NCI-H2029 treated with DMSO at 0.1 percent for 48 hours (cell line): ENCODE data around the gene DMXL1.
"Not testable (repeated sequence)": the region's sequence is repeated elsewhere in the genome, so short reads cannot be mapped to it uniquely, and the experiment has no call there.

Experiments
- DNase-seq: peaks from one replicate; lab custom pipeline; 2025; lab: John Stamatoyannopoulos, UW

The DMXL1 gene

GRCh38 chr5:119131530-119132304, 60.8 kb downstream of the DMXL1 start:
- DNase-seq, result no peak

- not testable (repeated sequence) for DNase-seq
Observed at GRCh38 chr5:119135743-119136142, 64.9 kb downstream of the DMXL1 start.

- no peak for DNase-seq
Observed at GRCh38 chr5:119136666-119137318, 65.9 kb downstream of the DMXL1 start.

- no peak for DNase-seq
Observed at GRCh38 chr5:119153629-119154028, 82.7 kb downstream of the DMXL1 start.

- DNase-seq, result no peak
Observed at GRCh38 chr5:119158144-119158543, 87.3 kb downstream of the DMXL1 start.

- no peak for DNase-seq
Observed at GRCh38 chr5:119161430-119161829, 90.5 kb downstream of the DMXL1 start.

GRCh38 chr5:119166026-119166425, 95.1 kb downstream of the DMXL1 start:
- DNase-seq, result no peak

- DNase-seq, result no peak
Observed at GRCh38 chr5:119168401-119168800, 97.5 kb downstream of the DMXL1 start.

GRCh38 chr5:119171686-119172085, 100.8 kb downstream of the DMXL1 start:
- no peak for DNase-seq

- no peak for DNase-seq
Observed at GRCh38 chr5:119174578-119175163, 103.8 kb downstream of the DMXL1 start.

GRCh38 chr5:119176785-119177184, 105.9 kb downstream of the DMXL1 start:
- DNase-seq, result no peak

- DNase-seq, result no peak
Observed at GRCh38 chr5:119177226-119177625, 106.3 kb downstream of the DMXL1 start.

GRCh38 chr5:119178435-119178834, 107.5 kb downstream of the DMXL1 start:
- no peak for DNase-seq

GRCh38 chr5:119179857-119180641, 109.2 kb downstream of the DMXL1 start:
- no peak for DNase-seq

GRCh38 chr5:119185512-119185911, 114.6 kb downstream of the DMXL1 start:
- not testable (repeated sequence) for DNase-seq

- DNase-seq, result no peak
Observed at GRCh38 chr5:119187776-119188529, 117.1 kb downstream of the DMXL1 start.

- no peak for DNase-seq
Observed at GRCh38 chr5:119190470-119191095, 119.7 kb downstream of the DMXL1 start.

GRCh38 chr5:119191944-119192343, 121.1 kb downstream of the DMXL1 start:
- no peak for DNase-seq

- DNase-seq, result no peak
Observed at GRCh38 chr5:119200795-119201194, 129.9 kb downstream of the DMXL1 start.

- no peak for DNase-seq
Observed at GRCh38 chr5:119207105-119207504, 136.2 kb downstream of the DMXL1 start.

- no peak for DNase-seq
Observed at GRCh38 chr5:119212026-119212425, 141.1 kb downstream of the DMXL1 start.
